Measurements from ENCODE around the gene GPSM1. TPM values are rescaled to one million over a fixed set of nuclear protein-coding genes. Genes with fewer than 3 reads are reported as not detected.

Gene GPSM1
- total and polyA plus RNA-seq, 7 experiments from 2014 or later: 0.87 to 11.5 (median 8.4) TPM

DNA sequence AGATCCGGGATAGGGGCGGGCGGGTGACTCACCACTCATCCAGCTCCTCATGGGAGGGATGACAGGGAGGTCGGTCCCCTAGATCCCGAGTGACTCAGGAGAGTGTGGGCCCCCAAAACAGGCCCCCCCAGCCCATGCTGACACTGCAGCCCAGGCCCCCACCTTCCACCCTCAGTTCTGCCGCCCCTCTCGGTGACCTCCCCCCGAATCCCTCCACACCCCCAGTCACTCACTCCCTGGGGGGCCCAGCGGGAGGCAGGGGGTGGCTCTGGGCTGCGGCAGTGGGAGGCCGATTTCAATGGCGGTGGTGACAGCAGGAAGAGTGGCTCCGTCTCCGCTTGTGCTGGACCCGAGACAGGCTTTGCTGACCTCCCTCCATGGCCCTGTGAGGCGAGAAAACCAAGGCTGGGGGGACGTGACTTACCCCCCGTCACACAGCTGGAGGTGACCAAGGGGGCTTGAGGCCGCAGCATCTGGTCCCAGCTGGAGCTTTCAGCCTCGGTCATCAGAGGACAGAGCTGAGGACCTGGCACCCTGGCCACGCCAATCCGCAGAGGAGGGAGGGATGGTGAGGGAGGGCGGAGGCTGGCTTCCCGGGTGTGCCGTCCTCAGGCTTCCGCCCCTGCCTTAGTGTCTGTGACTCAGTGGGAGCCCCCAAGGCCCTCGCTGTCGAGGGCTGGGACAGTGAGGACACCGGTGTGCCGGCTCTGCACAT lies 9.0 kb downstream of the GPSM1 start:
- ATAC-seq: no peak
- Mint-ChIP-seq H3K27ac (no peak overlapping the region), H3K27me3 (no peaks in the 10 kb centered on the region), H3K4me1 (no peaks in the 10 kb centered on the region), H3K4me3 (no peak overlapping the region), H3K36me3 (no peaks in the 10 kb centered on the region), H3K9me3 (no peaks in the 10 kb centered on the region)
- ChIA-PET CTCF (no interaction called here), POLR2A (no interaction called here)
- Histone ChIP-seq H3K36me3 (ENCODE audit: control insufficient read depth in 2 of 3, insufficient read depth in 3 of 3, low read length in 3 of 3) (no peaks in the 10 kb centered on the region), H3K4me1 (ENCODE audit: control insufficient read depth in 2 of 2, insufficient read depth in 2 of 2, low read length in 2 of 2) (no peaks in the 10 kb centered on the region), H3K27ac (ENCODE audit: low read depth, low read length) (no peak overlapping the region), H3K9me3 (ENCODE audit: control insufficient read depth in 2 of 3, low read length in 3 of 3) (no peaks in the 10 kb centered on the region), H3K27me3 (ENCODE audit: control insufficient read depth in 2 of 2, insufficient read depth in 2 of 2, low read length in 2 of 2) (no peaks in the 10 kb centered on the region), H3K4me3 (ENCODE audit: low read length) (no peak overlapping the region)
- intact Hi-C loops (cut with micrococcal nuclease): no loop called here
- DNase-seq: no peak

DNA sequence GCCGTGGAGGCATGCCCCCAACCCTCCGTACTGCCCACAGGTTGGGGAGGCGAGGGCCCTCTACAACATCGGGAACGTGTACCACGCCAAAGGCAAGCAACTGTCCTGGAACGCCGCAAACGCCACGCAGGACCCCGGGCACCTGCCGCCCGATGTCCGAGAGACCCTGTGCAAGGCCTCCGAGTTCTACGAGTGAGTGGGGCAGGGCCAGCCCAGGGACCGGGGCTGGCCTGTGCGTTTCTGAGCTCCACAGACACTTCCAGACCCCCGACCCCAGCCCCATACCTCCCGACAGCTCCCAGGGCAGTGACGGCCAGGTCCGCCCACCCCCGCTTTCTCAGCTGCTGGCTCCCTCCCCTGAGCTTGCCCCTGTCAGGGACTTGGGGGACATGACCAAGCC lies 9.5 kb downstream of the GPSM1 start:
- H3K4me3 ChIP-seq (ENCODE audit: low read length): no peak overlapping the region
- H3K27ac ChIP-seq (ENCODE audit: low read depth, low read length): no peak overlapping the region
- no peaks in the 10 kb centered on the region for H3K4me1 Mint-ChIP-seq
- H3K36me3 ChIP-seq (ENCODE audit: control insufficient read depth in 2 of 3, insufficient read depth in 3 of 3, low read length in 3 of 3): no peaks in the 10 kb centered on the region
- H3K9me3 ChIP-seq (ENCODE audit: control insufficient read depth in 2 of 3, low read length in 3 of 3): no peaks in the 10 kb centered on the region
- H3K4me1 ChIP-seq (ENCODE audit: control insufficient read depth in 2 of 2, insufficient read depth in 2 of 2, low read length in 2 of 2): no peaks in the 10 kb centered on the region
- POLR2A ChIA-PET: no interaction called here
- no peaks in the 10 kb centered on the region for H3K27me3 Mint-ChIP-seq
- H3K4me3 Mint-ChIP-seq: no peak overlapping the region
- no peak overlapping the region for H3K27ac Mint-ChIP-seq
- intact Hi-C loops (cut with micrococcal nuclease): no loop called here
- ATAC-seq: no peak
- no peaks in the 10 kb centered on the region for H3K36me3 Mint-ChIP-seq
- no peak for DNase-seq
- no peaks in the 10 kb centered on the region for H3K27me3 ChIP-seq (ENCODE audit: control insufficient read depth in 2 of 2, insufficient read depth in 2 of 2, low read length in 2 of 2)
- H3K9me3 Mint-ChIP-seq: no peaks in the 10 kb centered on the region
- CTCF ChIA-PET: no interaction called here

- DNase-seq (no peak), ATAC-seq (no peak)
- Mint-ChIP-seq H3K4me1 (no peaks in the 10 kb centered on the region), H3K4me3 (no peak overlapping the region), H3K27ac (no peak overlapping the region), H3K36me3 (no peaks in the 10 kb centered on the region), H3K9me3 (no peaks in the 10 kb centered on the region), H3K27me3 (no peaks in the 10 kb centered on the region)
- Histone ChIP-seq H3K4me3 (ENCODE audit: low read length) (no peak overlapping the region), H3K27ac (ENCODE audit: low read depth, low read length) (no peak overlapping the region), H3K36me3 (ENCODE audit: control insufficient read depth in 2 of 3, insufficient read depth in 3 of 3, low read length in 3 of 3) (no peaks in the 10 kb centered on the region), H3K9me3 (ENCODE audit: control insufficient read depth in 2 of 3, low read length in 3 of 3) (no peaks in the 10 kb centered on the region), H3K27me3 (ENCODE audit: control insufficient read depth in 2 of 2, insufficient read depth in 2 of 2, low read length in 2 of 2) (no peaks in the 10 kb centered on the region), H3K4me1 (ENCODE audit: control insufficient read depth in 2 of 2, insufficient read depth in 2 of 2, low read length in 2 of 2) (no peaks in the 10 kb centered on the region)
- ChIA-PET CTCF (no interaction called here), POLR2A (no interaction called here)
- intact Hi-C loops (cut with micrococcal nuclease): no loop called here
Measured at GRCh38 chr9:136337416-136338395, 10.4 kb downstream of the GPSM1 start.

GRCh38 chr9:136338511-136338910 lies 11.2 kb downstream of the GPSM1 start:
- intact Hi-C loops (cut with micrococcal nuclease): no loop called here
- Histone ChIP-seq H3K4me3 (ENCODE audit: low read length) (no peak overlapping the region), H3K4me1 (ENCODE audit: control insufficient read depth in 2 of 2, insufficient read depth in 2 of 2, low read length in 2 of 2) (no peaks in the 10 kb centered on the region), H3K27ac (ENCODE audit: low read depth, low read length) (no peak overlapping the region), H3K27me3 (ENCODE audit: control insufficient read depth in 2 of 2, insufficient read depth in 2 of 2, low read length in 2 of 2) (no peaks in the 10 kb centered on the region), H3K36me3 (ENCODE audit: control insufficient read depth in 2 of 3, insufficient read depth in 3 of 3, low read length in 3 of 3) (no peaks in the 10 kb centered on the region), H3K9me3 (ENCODE audit: control insufficient read depth in 2 of 3, low read length in 3 of 3) (no peaks in the 10 kb centered on the region)
- no peaks in the 10 kb centered on the region for H3K9me3 Mint-ChIP-seq
- DNase-seq (no peak), ATAC-seq (no peak)
- H3K27me3 Mint-ChIP-seq: no peaks in the 10 kb centered on the region
- ChIA-PET CTCF (no interaction called here), POLR2A (no interaction called here)
- H3K36me3 Mint-ChIP-seq: no peaks in the 10 kb centered on the region
- no peak overlapping the region for H3K4me3 Mint-ChIP-seq
- H3K27ac Mint-ChIP-seq: no peak overlapping the region
- H3K4me1 Mint-ChIP-seq: no peaks in the 10 kb centered on the region

DNA sequence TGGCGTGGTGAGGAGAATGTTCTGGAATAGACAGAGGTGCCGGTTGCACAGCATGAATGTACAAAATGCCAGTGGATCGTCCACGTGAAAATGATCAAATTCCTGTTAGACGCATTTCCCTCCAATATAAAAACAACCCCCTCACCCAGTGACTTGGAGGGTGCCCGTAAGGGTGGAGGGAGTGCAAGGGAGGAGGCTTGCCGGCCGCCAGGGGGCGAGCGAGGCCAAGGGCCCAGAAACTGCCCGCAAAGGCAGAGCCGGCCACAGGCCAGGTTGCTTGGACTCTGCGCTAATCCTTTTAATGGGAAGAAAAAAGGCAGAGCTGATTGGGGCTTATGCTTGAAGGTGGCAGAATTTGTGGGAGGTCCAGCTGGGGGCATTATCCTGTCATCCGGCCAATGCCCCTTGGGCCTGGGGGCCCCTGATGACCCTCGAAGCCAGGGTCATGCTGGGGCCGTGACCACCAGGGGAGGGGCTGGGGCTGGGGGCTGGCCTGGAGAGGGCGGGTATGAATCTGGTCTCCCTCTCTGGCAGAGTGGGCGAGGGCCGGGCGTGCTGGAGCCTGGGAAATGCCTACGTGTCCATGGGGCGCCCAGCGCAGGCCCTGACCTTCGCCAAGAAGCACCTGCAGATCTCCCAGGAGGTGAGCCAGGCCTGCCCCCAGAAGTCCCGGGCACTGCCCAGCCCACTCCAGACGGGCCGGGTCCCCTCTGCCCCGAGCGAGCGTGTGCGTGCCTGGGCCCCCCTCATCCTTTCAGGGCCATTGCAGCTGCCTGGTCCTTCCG lies 12.0 kb downstream of the GPSM1 start:
- POLR2A ChIA-PET: no interaction called here
- no peak overlapping the region for H3K27ac Mint-ChIP-seq
- DNase-seq (peak in 2 of 9 donors; percentile 43 to 51), ATAC-seq (peak; percentile 56)
- H3K9me3 Mint-ChIP-seq: no peaks in the 10 kb centered on the region
- H3K36me3 Mint-ChIP-seq: no peaks in the 10 kb centered on the region
- CTCF ChIA-PET: no interaction called here
- H3K4me1 Mint-ChIP-seq: no peaks in the 10 kb centered on the region
- Histone ChIP-seq H3K36me3 (ENCODE audit: control insufficient read depth in 2 of 3, insufficient read depth in 3 of 3, low read length in 3 of 3) (no peaks in the 10 kb centered on the region), H3K27ac (ENCODE audit: low read depth, low read length) (no peak overlapping the region), H3K4me1 (ENCODE audit: control insufficient read depth in 2 of 2, insufficient read depth in 2 of 2, low read length in 2 of 2) (no peaks in the 10 kb centered on the region), H3K27me3 (ENCODE audit: control insufficient read depth in 2 of 2, insufficient read depth in 2 of 2, low read length in 2 of 2) (no peaks in the 10 kb centered on the region), H3K9me3 (ENCODE audit: control insufficient read depth in 2 of 3, low read length in 3 of 3) (no peaks in the 10 kb centered on the region), H3K4me3 (ENCODE audit: low read length) (no peak overlapping the region)
- H3K27me3 Mint-ChIP-seq: no peaks in the 10 kb centered on the region
- intact Hi-C loops (cut with micrococcal nuclease): loop anchor here in 1 of 2 donors (1.0 kb wide), 1 partner anchor 61 kb away; the partner anchor contains the start of gene SNAPC4
- H3K4me3 Mint-ChIP-seq: no peak overlapping the region

DNA sequence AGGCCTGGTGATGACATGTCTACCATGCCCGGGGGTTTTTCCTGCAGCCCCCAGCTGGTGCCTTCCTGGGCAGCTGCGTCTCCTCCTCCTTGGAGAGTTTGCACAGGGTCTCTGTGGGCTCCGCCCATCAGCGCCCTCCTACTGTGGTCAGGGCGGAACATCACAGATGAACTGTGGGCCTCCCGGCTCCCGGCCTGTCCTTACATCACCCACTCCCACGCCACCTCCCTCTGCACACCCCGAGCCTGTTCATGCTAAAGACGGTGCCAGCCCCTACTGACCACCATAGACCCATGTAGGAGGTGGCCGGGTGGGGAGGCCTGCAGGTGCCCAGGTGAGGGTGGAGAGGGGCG lies 12.6 kb downstream of the GPSM1 start:
- Mint-ChIP-seq H3K9me3 (no peaks in the 10 kb centered on the region), H3K4me3 (no peak overlapping the region), H3K27me3 (no peaks in the 10 kb centered on the region), H3K4me1 (peaks cover 0 to under 1% (median 0%) of the 10 kb centered on the region in 7 donors), H3K27ac (no peak overlapping the region), H3K36me3 (no peaks in the 10 kb centered on the region)
- intact Hi-C loops (cut with micrococcal nuclease): loop anchor here in 1 of 2 donors (1.0 kb wide), 1 partner anchor 60 kb away; the partner anchor contains the start of gene SNAPC4
- POLR2A ChIA-PET: no interaction called here
- CTCF ChIA-PET: no interaction called here
- Histone ChIP-seq H3K36me3 (ENCODE audit: control insufficient read depth in 2 of 3, insufficient read depth in 3 of 3, low read length in 3 of 3) (no peaks in the 10 kb centered on the region), H3K4me3 (ENCODE audit: low read length) (no peak overlapping the region), H3K27ac (ENCODE audit: low read depth, low read length) (no peak overlapping the region), H3K27me3 (ENCODE audit: control insufficient read depth in 2 of 2, insufficient read depth in 2 of 2, low read length in 2 of 2) (no peaks in the 10 kb centered on the region), H3K4me1 (ENCODE audit: control insufficient read depth in 2 of 2, insufficient read depth in 2 of 2, low read length in 2 of 2) (no peaks in the 10 kb centered on the region), H3K9me3 (ENCODE audit: control insufficient read depth in 2 of 3, low read length in 3 of 3) (no peaks in the 10 kb centered on the region)
- no peak for DNase-seq
- ATAC-seq: no peak
